ENCODE measurements around the gene SMPD1. TPM values are rescaled to one million over a fixed set of nuclear protein-coding genes. Genes with fewer than 3 reads are reported as not detected.
A peak's percentile ranks its signal among the peaks of the same experiment; 100 is the strongest.

The SMPD1 gene
- 38.5 TPM for total RNA-seq (ENCODE audit: unreplicated experiment)
- long read RNA-seq, partial matches to known transcripts, result 0 of 6 reads
- long read RNA-seq, other reads (novel, unspliced or antisense), result 6 of 6 reads

DNA sequence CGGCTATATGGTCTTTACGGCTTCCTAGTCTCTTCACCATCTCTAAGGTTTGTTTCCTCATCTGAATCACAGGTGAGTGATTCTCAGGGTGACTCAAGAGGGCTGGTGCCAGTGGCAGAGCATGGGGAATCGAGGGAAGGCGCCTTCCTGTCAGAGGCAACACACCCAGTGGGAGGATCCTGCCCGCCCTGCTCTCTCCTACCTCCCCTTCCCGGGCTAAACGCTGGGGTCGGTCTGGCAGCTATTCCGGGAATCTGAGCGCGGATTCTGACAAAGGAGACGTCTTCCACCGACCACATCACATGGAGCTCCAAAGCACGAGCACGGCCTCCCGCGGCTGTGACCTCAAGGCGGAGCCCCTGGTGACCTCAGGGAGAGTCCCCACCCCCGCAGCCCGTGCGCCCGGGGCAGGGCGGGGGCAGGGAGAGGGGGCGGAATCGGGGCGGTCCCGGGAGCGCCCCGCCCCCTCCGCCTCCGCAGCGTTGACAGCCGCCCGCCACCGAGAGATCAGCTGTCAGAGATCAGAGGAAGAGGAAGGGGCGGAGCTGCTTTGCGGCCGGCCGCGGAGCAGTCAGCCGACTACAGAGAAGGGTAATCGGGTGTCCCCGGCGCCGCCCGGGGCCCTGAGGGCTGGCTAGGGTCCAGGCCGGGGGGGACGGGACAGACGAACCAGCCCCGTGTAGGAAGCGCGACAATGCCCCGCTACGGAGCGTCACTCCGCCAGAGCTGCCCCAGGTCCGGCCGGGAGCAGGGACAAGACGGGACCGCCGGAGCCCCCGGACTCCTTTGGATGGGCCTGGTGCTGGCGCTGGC is at the start of gene SMPD1:
Gene SMPD1 (plus strand): TSS at position 570 of the 813 bp plus-strand sequence. CDS start 125 bp downstream, at position 695.
- Mint-ChIP-seq H3K36me3 (ENCODE audit: unreplicated experiment) (no peaks in the 10 kb centered on the region), H3K4me1 (ENCODE audit: low read depth, unreplicated experiment) (peaks cover 5% of the 10 kb centered on the region), H3K27ac (ENCODE audit: unreplicated experiment) (peak within 1 kb of the TSS; percentile 98), H3K9me3 (ENCODE audit: unreplicated experiment) (peaks cover 9% of the 10 kb centered on the region), H3K4me3 (ENCODE audit: unreplicated experiment) (peak within 1 kb of the TSS; percentile 90), H3K27me3 (ENCODE audit: unreplicated experiment) (peaks cover 4% of the 10 kb centered on the region)
- peak; percentile 92 for DNase-seq
- TF ChIP-seq, protein P1, sequence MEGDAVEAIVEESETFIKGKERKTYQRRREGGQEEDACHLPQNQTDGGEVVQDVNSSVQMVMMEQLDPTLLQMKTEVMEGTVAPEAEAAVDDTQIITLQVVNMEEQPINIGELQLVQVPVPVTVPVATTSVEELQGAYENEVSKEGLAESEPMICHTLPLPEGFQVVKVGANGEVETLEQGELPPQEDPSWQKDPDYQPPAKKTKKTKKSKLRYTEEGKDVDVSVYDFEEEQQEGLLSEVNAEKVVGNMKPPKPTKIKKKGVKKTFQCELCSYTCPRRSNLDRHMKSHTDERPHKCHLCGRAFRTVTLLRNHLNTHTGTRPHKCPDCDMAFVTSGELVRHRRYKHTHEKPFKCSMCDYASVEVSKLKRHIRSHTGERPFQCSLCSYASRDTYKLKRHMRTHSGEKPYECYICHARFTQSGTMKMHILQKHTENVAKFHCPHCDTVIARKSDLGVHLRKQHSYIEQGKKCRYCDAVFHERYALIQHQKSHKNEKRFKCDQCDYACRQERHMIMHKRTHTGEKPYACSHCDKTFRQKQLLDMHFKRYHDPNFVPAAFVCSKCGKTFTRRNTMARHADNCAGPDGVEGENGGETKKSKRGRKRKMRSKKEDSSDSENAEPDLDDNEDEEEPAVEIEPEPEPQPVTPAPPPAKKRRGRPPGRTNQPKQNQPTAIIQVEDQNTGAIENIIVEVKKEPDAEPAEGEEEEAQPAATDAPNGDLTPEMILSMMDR (IDR thresholded peaks at IDR 0.05; ENCODE audit: partially characterized antibody, unreplicated experiment), result no peak

DNA sequence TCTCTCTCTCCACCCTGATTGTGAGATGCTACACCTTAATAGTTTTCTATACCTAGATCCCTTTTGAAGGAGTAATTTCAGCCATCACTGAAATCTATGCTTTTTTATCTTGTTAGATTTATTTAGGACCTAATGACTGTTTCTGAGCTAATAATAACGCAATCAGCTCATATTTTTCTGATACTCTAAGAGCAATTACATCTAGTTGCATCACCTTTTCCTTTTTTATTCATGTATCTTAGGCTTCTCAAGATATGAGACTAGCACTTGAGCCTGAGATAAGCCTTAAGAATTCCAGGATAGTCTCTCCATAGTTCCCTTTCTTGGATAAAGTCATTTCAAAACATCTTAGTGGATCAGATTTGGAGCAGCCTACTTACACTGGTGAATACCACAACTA is 44.9 kb upstream of the SMPD1 start:
- peaks cover 2% of the 10 kb centered on the region for H3K9me3 Mint-ChIP-seq (ENCODE audit: unreplicated experiment)
- H3K4me3 Mint-ChIP-seq (ENCODE audit: unreplicated experiment), result no peak overlapping the region
- no peaks in the 10 kb centered on the region for H3K36me3 Mint-ChIP-seq (ENCODE audit: unreplicated experiment)
- H3K27ac Mint-ChIP-seq (ENCODE audit: unreplicated experiment), result no peak overlapping the region
- peaks cover 2% of the 10 kb centered on the region for H3K4me1 Mint-ChIP-seq (ENCODE audit: low read depth, unreplicated experiment)
- TF ChIP-seq, protein P1 (IDR thresholded peaks at IDR 0.05; ENCODE audit: partially characterized antibody, unreplicated experiment), result no peak
- no peaks in the 10 kb centered on the region for H3K27me3 Mint-ChIP-seq (ENCODE audit: unreplicated experiment)
- no peak for DNase-seq

DNA sequence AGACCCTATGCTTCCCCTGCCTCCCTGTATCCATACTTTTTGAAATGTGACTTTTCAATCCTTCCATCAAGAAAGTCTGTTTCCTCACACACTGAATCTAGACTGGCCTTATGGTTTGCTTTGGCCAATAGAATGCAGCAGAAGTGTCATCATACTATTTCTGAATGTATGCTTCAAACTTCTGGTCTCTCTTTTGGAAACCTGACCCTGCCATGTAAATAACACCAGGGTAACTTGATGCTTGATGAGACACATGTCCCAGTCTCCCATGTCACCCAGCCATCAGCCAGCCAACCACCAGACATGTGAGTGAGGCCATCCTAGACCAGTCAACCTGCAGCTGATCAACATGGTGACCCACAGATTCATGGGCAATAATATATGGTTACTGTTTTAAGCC is 40.2 kb upstream of the SMPD1 start:
- Mint-ChIP-seq H3K27me3 (ENCODE audit: unreplicated experiment) (no peaks in the 10 kb centered on the region), H3K4me3 (ENCODE audit: unreplicated experiment) (no peak overlapping the region), H3K36me3 (ENCODE audit: unreplicated experiment) (no peaks in the 10 kb centered on the region), H3K9me3 (ENCODE audit: unreplicated experiment) (peaks cover 2% of the 10 kb centered on the region), H3K27ac (ENCODE audit: unreplicated experiment) (no peak overlapping the region), H3K4me1 (ENCODE audit: low read depth, unreplicated experiment) (peaks cover 14% of the 10 kb centered on the region)
- DNase-seq, result no peak
- TF ChIP-seq, protein P1 (IDR thresholded peaks at IDR 0.05; ENCODE audit: partially characterized antibody, unreplicated experiment), result no peak

DNA sequence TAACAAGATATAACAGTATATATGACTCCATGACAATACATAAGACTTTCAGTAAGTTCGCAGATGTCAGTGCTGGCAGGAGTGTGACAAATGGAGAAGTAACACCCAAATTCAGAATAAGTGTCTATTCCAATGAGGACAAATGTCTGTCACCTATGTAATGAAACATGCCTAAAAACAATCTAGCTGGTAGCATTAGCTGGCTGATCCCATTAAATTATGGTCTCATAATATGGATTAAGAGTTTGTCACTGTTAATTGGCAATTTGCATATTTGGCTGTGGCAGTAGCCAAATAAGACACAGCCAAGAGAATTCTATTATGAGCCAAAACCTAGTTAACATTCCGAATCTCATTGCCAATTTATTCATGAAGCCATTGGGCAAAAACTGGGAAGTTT is 39.8 kb upstream of the SMPD1 start:
- Mint-ChIP-seq H3K4me1 (ENCODE audit: low read depth, unreplicated experiment) (peaks cover 14% of the 10 kb centered on the region), H3K36me3 (ENCODE audit: unreplicated experiment) (no peaks in the 10 kb centered on the region), H3K27me3 (ENCODE audit: unreplicated experiment) (no peaks in the 10 kb centered on the region), H3K27ac (ENCODE audit: unreplicated experiment) (no peak overlapping the region), H3K9me3 (ENCODE audit: unreplicated experiment) (peaks cover 2% of the 10 kb centered on the region), H3K4me3 (ENCODE audit: unreplicated experiment) (no peak overlapping the region)
- no peak for DNase-seq
- TF ChIP-seq, protein P1 (IDR thresholded peaks at IDR 0.05; ENCODE audit: partially characterized antibody, unreplicated experiment), result no peak

DNA sequence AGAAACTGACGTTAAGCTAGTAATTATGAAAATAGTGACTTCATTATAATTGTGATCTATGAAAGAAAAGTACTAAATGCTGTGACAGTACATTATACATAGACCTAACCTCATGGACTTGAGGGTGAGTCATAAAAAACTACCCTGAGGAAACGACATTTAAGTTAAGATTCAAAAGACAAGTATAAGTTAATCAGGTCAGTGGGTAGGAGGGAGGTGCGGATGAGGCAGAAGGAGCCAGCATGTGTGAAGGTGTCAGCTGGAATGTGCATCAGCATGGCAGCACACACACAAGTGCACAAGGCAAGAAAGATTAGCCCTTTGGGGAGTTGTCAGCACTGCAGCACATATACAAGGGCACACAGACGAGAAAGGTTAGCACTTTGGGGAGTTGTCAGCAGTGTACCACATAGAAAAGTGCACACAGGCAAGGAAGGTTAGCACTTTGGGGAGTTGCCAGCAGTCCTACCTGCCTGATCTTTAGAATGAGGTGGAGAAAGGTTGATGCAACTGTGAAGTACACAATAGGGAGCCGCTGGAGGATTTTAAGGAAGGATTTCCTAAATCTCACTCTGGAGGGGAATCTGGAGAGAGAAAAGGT is 38.4 kb upstream of the SMPD1 start:
- Mint-ChIP-seq H3K4me1 (ENCODE audit: low read depth, unreplicated experiment) (peaks cover 12% of the 10 kb centered on the region), H3K27ac (ENCODE audit: unreplicated experiment) (no peak overlapping the region), H3K27me3 (ENCODE audit: unreplicated experiment) (no peaks in the 10 kb centered on the region), H3K36me3 (ENCODE audit: unreplicated experiment) (no peaks in the 10 kb centered on the region), H3K4me3 (ENCODE audit: unreplicated experiment) (no peak overlapping the region), H3K9me3 (ENCODE audit: unreplicated experiment) (peaks cover 2% of the 10 kb centered on the region)
- no peak for DNase-seq
- TF ChIP-seq, protein P1 (IDR thresholded peaks at IDR 0.05; ENCODE audit: partially characterized antibody, unreplicated experiment), result no peak

Measured in glutamatergic neuron (in vitro differentiated cells).